ENCODE data around the gene CFLAR. TPM values are rescaled to one million over a fixed set of nuclear protein-coding genes. Genes with fewer than 3 reads are reported as not detected.

The CFLAR gene
- total RNA-seq, 4 donors from 2014 or later: 176 to 217 (median 201) TPM

DNA sequence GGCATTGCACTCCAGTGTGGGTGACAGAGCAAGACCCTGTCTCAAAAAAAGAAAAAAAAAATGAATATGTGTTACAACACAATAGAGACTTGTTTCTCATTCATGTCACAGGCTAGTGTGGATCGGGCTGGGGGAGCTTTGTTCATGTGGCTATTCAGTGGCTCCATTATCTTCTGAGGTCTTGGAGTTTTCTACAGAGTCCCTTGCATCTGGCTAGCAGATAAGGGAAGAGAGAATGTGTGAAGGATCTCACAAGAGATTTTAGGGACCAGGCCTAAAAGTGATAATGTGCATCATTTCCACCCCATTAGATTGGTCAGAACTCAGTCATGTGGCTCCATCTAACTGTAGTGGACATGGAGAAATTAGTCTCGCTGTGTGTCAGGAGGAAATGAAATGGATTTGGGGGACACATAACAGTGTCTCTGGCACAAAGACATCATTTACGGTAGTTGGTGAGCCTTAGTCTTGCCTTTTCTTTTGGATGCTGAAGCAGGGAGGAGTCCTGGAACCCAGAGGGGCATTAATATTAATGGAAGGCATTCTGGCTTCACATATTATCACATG, 34.6 kb downstream of the CFLAR start:
- TF ChIP-seq CTCF (IDR thresholded peaks at IDR 0.05) (no peak), POLR2A (IDR thresholded peaks at IDR 0.05) (no peak)
- no peaks in the 10 kb centered on the region for H3K9me3 ChIP-seq
- H3K27ac ChIP-seq: peak overlapping the region; percentile 60 to 80
- H3K36me3 ChIP-seq: no peaks in the 10 kb centered on the region
- H3K4me1 ChIP-seq: peaks cover 0 to 5% of the 10 kb centered on the region in 2 donors
- H3K4me3 ChIP-seq: no peak overlapping the region
- no peaks in the 10 kb centered on the region for H3K27me3 ChIP-seq
- DNase-seq: no peak
- intact Hi-C loops (cut with DNase I; ENCODE audit: low total_unique reads): no loop called here

GRCh38 chr2:201151127-201151981, 35.4 kb downstream of the CFLAR start:
- TF ChIP-seq POLR2A (IDR thresholded peaks at IDR 0.05): no peak
- TF ChIP-seq CTCF (IDR thresholded peaks at IDR 0.05): no peak
- H3K9me3 ChIP-seq: no peaks in the 10 kb centered on the region
- H3K4me1 ChIP-seq: peaks cover 0 to 5% of the 10 kb centered on the region in 2 donors
- no peak overlapping the region for H3K4me3 ChIP-seq
- intact Hi-C loops (cut with DNase I; ENCODE audit: low total_unique reads): no loop called here
- DNase-seq: no peak
- H3K27ac ChIP-seq: peak overlapping the region; percentile 60 to 80
- no peaks in the 10 kb centered on the region for H3K36me3 ChIP-seq
- no peaks in the 10 kb centered on the region for H3K27me3 ChIP-seq

DNA sequence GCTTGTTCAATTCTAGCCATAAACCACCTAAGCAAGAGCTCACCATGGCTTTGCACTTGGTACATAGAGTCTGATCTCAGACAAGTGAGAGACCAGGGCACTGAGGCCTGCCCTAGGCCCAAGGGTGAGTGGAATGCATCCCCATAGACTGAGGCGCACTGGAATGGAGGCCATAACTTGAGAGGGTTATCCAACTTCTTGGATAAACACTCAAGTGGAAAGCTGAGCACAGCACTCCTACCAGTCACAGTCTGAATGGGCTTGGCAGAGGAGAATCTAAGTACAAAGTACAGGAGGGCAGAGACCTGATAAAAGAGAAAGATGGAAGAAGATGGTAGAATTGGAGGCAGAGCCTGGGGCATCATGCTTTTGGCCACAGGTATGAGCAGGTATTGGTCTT, 36.6 kb downstream of the CFLAR start:
- intact Hi-C loops (cut with DNase I; ENCODE audit: low total_unique reads): no loop called here
- no peaks in the 10 kb centered on the region for H3K9me3 ChIP-seq
- H3K27me3 ChIP-seq: no peaks in the 10 kb centered on the region
- H3K4me3 ChIP-seq: no peak overlapping the region
- no peak for TF ChIP-seq CTCF (IDR thresholded peaks at IDR 0.05)
- no peak for TF ChIP-seq POLR2A (IDR thresholded peaks at IDR 0.05)
- H3K36me3 ChIP-seq: no peaks in the 10 kb centered on the region
- peak overlapping the region in 1 of 2 donors; percentile 17 for H3K27ac ChIP-seq
- H3K4me1 ChIP-seq: peaks cover 0 to 5% of the 10 kb centered on the region in 2 donors
- DNase-seq: no peak

- peaks cover 0 to 5% of the 10 kb centered on the region in 2 donors for H3K4me1 ChIP-seq
- TF ChIP-seq POLR2A (IDR thresholded peaks at IDR 0.05): no peak
- no peak for TF ChIP-seq CTCF (IDR thresholded peaks at IDR 0.05)
- no peaks in the 10 kb centered on the region for H3K36me3 ChIP-seq
- no peak for DNase-seq
- no peaks in the 10 kb centered on the region for H3K9me3 ChIP-seq
- H3K4me3 ChIP-seq: no peak overlapping the region
- intact Hi-C loops (cut with DNase I; ENCODE audit: low total_unique reads): no loop called here
- H3K27ac ChIP-seq: peak overlapping the region in 1 of 2 donors; percentile 17
- H3K27me3 ChIP-seq: no peaks in the 10 kb centered on the region
These were observed 37.2 kb downstream of the CFLAR start for GRCh38 chr2:201152999-201153815.

All from uterus (tissue), 4 donors.